AG09309 (cell line): ENCODE data around the gene P2RX5.

Experiments used
- DNase-seq: peaks from one replicate; pipeline ENCODE4 v3.0.0-alpha.2; 2010; ENCODE audit warnings: low read depth
- H3K4me3 ChIP-seq: 2 replicates; pipeline ENCODE4 v1.5.1; 2011; ENCODE audit warnings: mild to moderate bottlenecking, low read depth, low read length, moderate library complexity; ENCODE audit not compliant: control insufficient read depth
- TF ChIP-seq, protein P1 (sequence below): IDR thresholded peaks from 2 replicates; pipeline ENCODE4 v1.5.1; 2011; ENCODE audit warnings: mild to moderate bottlenecking, low read depth, low read length, inconsistent platforms; ENCODE audit not compliant: insufficient read depth, control insufficient read depth; ENCODE audit errors: missing control alignments

The P2RX5 gene

DNA sequence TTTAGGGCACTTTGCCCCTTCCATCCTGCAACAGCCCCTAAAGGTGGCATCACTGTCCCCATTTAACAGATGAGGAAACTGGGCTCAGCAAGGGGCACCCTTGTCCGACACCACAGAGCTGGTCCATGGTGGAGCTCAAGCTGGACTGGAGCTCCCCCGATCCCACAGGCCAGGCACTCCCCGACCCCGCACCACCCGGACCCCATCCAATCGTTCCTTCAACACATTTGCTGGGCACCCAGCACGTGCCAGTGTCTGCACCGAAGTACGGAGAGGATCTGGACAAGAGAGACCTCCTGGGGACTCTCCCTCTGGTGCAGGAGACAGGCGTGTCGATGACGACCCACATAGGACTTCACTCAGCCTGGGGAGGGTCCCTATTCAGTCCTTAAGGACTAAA, 13.9 kb downstream of the P2RX5 start:
- TF ChIP-seq, protein P1, sequence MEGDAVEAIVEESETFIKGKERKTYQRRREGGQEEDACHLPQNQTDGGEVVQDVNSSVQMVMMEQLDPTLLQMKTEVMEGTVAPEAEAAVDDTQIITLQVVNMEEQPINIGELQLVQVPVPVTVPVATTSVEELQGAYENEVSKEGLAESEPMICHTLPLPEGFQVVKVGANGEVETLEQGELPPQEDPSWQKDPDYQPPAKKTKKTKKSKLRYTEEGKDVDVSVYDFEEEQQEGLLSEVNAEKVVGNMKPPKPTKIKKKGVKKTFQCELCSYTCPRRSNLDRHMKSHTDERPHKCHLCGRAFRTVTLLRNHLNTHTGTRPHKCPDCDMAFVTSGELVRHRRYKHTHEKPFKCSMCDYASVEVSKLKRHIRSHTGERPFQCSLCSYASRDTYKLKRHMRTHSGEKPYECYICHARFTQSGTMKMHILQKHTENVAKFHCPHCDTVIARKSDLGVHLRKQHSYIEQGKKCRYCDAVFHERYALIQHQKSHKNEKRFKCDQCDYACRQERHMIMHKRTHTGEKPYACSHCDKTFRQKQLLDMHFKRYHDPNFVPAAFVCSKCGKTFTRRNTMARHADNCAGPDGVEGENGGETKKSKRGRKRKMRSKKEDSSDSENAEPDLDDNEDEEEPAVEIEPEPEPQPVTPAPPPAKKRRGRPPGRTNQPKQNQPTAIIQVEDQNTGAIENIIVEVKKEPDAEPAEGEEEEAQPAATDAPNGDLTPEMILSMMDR = no peak
- DNase-seq = no peak
- H3K4me3 ChIP-seq = no peak overlapping the region

DNA sequence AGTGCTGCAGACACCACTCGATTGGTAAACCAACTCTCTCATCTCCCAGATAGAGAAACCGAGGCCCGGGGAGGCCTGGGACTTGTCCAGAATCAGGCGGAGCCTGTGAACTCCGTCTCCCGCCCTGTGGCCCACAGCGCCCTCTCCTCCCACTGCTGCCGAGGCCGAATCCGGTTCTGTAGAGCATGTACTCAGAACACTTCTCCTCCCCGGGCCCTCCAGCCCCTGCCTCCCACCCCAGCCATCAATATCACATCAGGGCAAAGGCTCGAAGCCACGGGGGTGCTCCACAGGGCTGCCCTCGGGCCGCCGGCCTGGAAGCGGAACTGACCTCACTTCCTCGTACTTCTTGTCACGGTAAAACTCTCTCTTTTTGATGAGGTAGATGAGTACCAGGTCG, 14.4 kb downstream of the P2RX5 start:
- TF ChIP-seq, protein P1 = no peak
- H3K4me3 ChIP-seq = no peak overlapping the region
- no peak for DNase-seq

DNA sequence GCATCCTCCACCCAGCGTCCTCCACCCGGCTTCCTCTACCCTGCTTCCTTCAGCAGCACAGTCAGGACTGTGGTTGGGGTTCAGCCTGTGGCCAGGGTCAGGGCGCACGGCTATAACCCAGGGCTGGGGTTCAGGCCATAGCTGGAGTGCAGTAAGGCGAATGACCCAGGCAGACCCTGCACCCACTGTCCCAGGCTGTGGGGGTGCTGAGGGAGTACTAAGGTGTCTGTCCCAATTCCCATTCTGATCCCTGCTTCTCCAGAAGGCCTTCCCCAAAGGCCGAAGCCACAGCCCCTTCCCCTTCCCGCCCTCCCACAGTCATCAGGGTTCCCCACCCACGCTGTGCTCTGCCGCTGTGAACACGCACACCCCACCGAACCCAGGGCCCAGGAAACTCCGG, 14.9 kb downstream of the P2RX5 start:
- no peak for DNase-seq
- H3K4me3 ChIP-seq = no peak overlapping the region
- TF ChIP-seq, protein P1 = no peak

DNA sequence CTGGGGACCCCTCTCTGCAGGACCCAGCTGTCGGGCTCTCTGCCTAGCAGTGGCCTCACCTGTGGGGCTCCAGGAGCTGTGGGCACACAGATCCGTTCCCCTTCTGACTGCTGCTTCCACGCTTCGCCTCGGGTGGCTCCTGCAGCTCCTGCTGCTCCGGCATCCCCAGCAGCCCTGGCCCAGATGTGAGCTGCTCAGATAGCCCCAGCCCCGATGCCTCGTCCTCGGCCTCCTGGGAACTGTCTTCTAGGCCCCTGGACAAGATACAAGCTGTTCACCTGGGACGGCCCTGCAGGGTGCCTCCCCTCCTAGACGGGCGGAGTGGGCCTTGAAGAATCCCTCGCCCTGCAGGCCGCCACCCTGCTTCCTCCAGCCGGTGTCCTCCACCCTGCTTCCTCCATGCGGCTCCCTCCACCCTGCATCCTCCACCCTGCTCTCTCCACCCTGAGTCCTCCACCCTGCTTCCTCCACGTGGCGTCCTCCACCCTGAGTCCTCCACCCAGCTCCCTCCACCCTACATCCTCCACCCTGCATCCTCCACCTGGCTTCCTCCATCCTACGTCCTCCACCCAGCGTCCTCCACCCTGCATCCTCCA, 16.3 kb downstream of the P2RX5 start:
- DNase-seq = no peak

DNA sequence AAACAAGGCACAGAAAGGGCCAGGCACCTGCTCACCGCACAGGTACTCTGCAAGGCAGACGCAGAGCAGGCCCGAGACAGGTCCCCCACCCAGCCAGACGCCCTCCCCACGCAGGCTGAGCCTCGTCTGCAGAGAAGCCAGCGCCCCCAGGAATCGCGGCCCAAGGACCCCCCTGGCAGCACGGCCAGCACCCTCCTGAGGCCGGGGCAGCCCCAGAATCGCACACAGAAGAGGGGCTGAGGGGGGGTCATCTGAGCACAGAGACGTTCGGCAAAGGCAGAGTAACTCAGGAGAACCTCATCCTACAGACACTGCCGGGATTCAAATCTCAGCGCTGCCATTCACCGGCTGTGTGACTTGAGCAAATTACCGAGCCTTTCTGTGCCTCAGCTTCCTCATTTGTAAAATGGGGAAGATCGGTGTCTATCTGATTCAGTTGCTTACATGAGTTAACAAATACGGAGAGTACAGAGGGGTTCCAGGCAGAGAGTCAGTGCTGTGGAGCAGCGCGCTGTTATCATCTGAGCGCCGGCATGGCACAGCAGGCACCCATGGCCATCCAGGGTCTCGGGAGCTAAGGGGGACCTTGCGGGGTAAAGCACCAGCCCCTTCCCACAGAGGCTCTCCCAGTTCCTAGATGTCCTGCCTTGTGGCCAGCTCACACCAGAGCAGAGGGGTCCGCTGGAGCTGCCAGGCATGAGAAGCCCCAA, 17.0 kb downstream of the P2RX5 start:
- TF ChIP-seq, protein P1 = no peak
- H3K4me3 ChIP-seq = no peak overlapping the region
- DNase-seq = no peak

More for the DNA sequence above, 16.3 kb downstream of the P2RX5 start:
- TF ChIP-seq, protein P1 = no peak
- H3K4me3 ChIP-seq = no peak overlapping the region

DNA sequence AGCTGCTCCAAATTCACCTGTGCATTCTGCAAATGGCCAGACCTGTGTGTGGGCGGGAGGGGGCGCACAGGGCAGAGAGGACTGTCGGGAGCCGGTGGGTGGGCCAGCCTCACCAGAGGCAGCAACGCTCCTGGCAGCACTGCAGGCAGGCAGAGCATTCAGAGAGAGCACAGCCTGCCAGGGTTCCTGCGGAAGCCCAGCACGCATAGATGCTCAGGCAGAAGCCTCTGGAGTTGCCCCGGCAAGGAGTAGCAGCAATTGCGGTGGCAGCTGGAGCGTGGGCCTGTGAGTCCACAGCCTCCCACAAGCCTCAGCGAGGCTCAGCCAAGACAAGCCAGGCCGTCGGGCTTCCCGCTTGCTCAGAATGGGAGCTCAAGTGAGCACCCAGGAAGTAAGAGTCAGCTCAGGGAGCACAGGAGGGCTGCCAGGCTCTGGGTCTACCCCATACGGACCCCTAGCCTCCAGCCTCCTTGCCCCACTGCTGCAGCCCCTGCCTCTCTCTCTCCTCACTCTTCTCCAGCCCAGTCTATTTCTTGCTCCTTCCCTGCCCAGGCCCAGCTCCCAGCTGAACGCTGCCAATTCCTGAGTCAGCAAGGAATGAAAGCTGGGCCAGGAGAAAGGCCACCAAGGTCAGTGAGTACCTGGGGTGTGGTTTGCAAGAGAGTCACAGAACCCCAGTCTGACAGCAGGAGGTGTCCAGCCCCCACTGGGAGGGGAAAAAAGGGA, 17.7 kb downstream of the P2RX5 start:
- H3K4me3 ChIP-seq = no peak overlapping the region
- TF ChIP-seq, protein P1 = no peak
- DNase-seq = no peak
